Measurements from ENCODE around the gene TSNAX.

DNA sequence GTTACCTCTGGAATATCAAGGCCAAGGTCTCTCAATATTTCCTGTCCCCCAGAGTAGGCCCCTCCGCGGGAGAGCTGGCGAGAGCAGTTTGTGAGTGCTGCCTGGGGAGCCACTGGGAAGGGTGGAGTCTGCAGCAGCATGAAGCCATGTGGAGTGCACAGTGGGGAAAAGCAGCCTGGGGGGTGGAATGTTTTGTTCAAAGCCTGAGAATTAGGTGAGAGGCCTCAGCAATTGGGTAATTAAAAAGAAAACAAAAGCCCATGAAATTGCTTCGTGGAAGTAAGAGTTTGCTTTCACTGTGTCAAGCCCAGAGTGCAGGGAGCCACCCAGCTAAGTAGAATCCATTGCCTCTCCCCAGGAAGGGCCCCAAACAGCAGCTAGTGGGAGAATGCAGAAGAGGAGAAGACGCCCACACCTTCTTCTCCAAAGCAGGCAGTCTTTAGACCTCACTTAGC is 67.9 kb downstream of the TSNAX start:
- no peak for TF ChIP-seq POLR2AphosphoS5 (IDR thresholded peaks at IDR 0.05; ENCODE audit: low read depth, low read length)
- TF ChIP-seq, protein P1, sequence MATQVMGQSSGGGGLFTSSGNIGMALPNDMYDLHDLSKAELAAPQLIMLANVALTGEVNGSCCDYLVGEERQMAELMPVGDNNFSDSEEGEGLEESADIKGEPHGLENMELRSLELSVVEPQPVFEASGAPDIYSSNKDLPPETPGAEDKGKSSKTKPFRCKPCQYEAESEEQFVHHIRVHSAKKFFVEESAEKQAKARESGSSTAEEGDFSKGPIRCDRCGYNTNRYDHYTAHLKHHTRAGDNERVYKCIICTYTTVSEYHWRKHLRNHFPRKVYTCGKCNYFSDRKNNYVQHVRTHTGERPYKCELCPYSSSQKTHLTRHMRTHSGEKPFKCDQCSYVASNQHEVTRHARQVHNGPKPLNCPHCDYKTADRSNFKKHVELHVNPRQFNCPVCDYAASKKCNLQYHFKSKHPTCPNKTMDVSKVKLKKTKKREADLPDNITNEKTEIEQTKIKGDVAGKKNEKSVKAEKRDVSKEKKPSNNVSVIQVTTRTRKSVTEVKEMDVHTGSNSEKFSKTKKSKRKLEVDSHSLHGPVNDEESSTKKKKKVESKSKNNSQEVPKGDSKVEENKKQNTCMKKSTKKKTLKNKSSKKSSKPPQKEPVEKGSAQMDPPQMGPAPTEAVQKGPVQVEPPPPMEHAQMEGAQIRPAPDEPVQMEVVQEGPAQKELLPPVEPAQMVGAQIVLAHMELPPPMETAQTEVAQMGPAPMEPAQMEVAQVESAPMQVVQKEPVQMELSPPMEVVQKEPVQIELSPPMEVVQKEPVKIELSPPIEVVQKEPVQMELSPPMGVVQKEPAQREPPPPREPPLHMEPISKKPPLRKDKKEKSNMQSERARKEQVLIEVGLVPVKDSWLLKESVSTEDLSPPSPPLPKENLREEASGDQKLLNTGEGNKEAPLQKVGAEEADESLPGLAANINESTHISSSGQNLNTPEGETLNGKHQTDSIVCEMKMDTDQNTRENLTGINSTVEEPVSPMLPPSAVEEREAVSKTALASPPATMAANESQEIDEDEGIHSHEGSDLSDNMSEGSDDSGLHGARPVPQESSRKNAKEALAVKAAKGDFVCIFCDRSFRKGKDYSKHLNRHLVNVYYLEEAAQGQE (IDR thresholded peaks at IDR 0.05; ENCODE audit: insufficient read depth in 1 of 2, low read depth in 2 of 2, low read length in 2 of 2) = no peak

Measured in PFSK-1 (cell line).